SJSA1 (cell line): ENCODE results near the gene AKR7A2. TPM values are rescaled to one million over a fixed set of nuclear protein-coding genes. Genes with fewer than 3 reads are reported as not detected.
A peak's percentile ranks its signal among the peaks of the same experiment; 100 is the strongest.

Source experiments
- DNase-seq, 2 experiments: peaks; one replicate each; pipeline ENCODE4 v3.0.0-alpha.2; 2015 to 2020; ENCODE audit warnings: low spot score in 2 of 2, low read depth in 1 of 2
- H3K27ac ChIP-seq: fragments of 250-450 bp; sonication (Bioruptor Pico); 2 replicates; pipeline ENCODE4 v1.5.1; 2020; ENCODE audit warnings: mild to moderate bottlenecking, moderate library complexity
- H3K27me3 ChIP-seq: fragments of 250-450 bp; sonication (Bioruptor Pico); replicated peaks from 2 replicates; pipeline ENCODE4 v1.5.1; 2020; ENCODE audit warnings: mild to moderate bottlenecking, moderate library complexity
- H3K36me3 ChIP-seq: fragments of 250-450 bp; sonication (Bioruptor Pico); 2 replicates; pipeline ENCODE4 v1.5.1; 2020; ENCODE audit warnings: mild to moderate bottlenecking
- H3K4me1 ChIP-seq: fragments of 250-450 bp; sonication (Bioruptor Pico); replicated peaks from 2 replicates; pipeline ENCODE4 v1.6.1; 2021; ENCODE audit warnings: mild to moderate bottlenecking
- H3K4me3 ChIP-seq: fragments of 250-450 bp; sonication (Bioruptor Pico); 2 replicates; pipeline ENCODE4 v1.5.1; 2020; ENCODE audit warnings: mild to moderate bottlenecking
- H3K9me3 ChIP-seq: fragments of 250-450 bp; sonication (Bioruptor Pico); replicated peaks from 2 replicates; pipeline ENCODE4 v1.5.1; 2020; ENCODE audit warnings: mild to moderate bottlenecking
- total RNA-seq: library from RNA; depleted of rRNA; stranded (reverse); fragments of >200 nt; shearing (Covaris generic); gene quantifications from 2 replicates; pipeline ENCODE4 v1.2.3, GENCODE V29; 2014

The AKR7A2 gene
- total RNA-seq, 1 experiment from 2014 or later = 94.5 TPM

DNA sequence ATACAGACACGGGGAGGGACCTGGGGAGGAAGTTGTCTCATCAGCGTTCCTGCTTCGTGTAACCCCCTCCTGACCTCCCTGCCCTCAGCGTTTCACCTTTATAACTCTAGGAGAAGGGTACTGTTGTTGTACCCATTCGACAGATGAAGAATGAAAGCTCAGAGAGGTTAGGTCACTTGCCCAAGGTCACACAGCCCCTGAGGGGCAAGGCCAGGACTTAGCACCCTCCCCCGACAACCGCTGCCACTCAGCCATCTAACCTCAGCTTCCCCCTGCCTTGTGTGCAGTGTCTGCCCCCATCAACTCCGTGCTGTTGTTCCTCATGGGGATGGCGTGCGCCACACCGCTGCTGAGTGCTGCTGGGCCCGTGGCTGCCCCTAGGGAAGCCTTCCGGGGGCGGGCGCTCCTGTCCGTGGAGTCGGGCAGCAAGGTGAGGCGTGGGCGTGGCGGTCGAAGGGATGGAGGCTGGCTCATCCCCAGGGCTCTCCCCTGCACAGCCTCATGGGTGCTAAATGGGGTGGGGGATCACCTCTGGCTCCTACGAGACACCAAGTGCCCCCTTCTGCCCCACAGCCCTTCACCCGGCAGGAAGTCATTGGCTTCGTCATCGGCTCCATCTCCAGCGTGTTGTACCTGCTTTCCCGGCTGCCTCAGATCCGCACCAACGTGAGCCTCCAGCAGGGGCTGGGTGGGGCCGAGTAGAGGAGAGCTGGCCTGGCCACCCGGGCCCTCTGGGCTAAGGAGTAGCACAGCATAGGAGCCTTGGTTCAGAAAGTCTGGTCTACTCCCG lies 14.2 kb upstream of the AKR7A2 start:
- no peak for DNase-seq
- Histone ChIP-seq H3K36me3 (peaks cover 53% of the 10 kb centered on the region), H3K4me1 (no peaks in the 10 kb centered on the region), H3K4me3 (no peak overlapping the region), H3K27me3 (no peaks in the 10 kb centered on the region), H3K9me3 (no peaks in the 10 kb centered on the region), H3K27ac (no peak overlapping the region)

DNA sequence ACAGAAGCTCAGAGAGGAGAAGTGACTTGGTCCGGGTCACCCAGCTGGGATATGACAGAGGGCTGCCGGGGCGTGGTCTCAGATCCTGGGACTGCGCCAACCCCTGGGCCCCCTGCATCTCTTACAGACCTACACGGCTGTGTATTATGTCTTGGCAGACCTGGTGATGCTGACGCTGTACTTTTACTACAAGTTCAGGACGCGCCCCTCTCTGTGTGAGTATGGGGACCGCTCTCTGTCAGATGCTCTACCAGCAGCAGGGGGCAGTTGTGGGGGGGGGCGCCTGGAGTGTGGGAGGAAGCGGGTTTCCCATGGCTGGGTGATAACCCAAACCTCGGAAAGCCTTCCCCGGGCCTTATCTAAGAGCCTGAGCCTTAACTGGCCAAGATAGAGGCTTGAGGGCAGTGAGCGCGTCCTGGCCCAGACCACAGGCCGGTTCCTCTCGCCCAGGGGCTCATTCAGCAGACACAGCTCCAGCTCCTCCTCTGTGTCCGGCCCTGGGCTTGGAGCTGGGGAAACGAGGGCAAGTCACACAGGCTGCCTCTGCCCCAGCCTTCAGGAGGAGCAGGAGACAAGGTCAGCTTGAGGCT lies 13.5 kb upstream of the AKR7A2 start:
- Histone ChIP-seq H3K9me3 (no peaks in the 10 kb centered on the region), H3K36me3 (peaks cover 53% of the 10 kb centered on the region), H3K4me3 (no peak overlapping the region), H3K27ac (no peak overlapping the region), H3K27me3 (no peaks in the 10 kb centered on the region), H3K4me1 (no peaks in the 10 kb centered on the region)
- DNase-seq = no peak

DNA sequence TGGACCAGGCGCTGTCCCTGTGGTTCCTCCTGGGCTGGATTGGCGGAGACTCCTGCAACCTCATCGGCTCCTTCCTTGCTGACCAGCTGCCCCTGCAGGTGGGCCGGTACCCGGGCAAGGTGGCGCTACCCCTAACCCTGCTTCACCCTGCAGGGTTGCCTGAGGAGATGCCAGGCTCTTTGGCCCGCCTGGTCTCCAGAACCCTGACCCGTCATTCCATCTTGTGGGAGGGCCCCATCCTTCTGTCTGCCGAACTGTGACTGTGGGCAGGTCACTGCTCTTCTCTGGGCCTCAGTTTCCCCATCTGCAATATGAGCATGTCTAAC lies 12.7 kb upstream of the AKR7A2 start:
- DNase-seq = no peak
- no peaks in the 10 kb centered on the region for H3K9me3 ChIP-seq
- H3K36me3 ChIP-seq = peaks cover 53% of the 10 kb centered on the region
- H3K4me3 ChIP-seq = no peak overlapping the region
- H3K27ac ChIP-seq = no peak overlapping the region
- H3K4me1 ChIP-seq = no peaks in the 10 kb centered on the region
- no peaks in the 10 kb centered on the region for H3K27me3 ChIP-seq

DNA sequence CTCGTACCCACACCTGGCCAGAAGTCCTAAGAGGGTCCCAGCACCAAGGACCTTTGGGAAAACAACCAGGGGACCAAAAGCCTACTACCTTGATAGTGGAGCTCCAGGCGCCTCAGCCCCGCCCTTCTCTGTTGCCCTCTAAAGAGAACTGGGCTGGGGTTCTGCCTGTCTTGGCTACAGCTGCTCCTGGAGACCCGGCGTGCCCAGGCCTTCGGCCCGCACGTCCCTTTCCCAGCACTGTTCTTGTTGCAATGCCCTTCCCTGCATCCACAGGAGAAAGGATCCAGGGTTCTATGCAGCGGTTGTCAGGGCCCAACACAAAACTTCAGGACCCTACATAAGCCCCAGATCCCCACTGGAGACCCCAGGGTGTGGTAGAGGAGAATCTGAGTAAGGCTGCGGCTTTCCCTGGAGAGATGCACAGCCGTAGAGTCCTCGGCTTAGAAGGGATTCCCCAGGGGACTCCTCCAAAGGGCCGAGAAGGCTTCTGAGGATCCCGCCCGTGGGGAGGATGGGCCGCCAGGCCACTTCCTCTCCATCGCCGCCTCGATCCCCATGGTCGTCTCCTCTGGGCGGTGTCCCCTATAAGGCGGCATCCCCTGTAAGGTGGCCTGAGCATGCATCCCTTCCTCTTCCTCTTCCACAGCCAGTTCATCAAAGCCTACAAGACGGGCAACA lies 12.2 kb upstream of the AKR7A2 start:
- H3K27ac ChIP-seq = no peak overlapping the region
- H3K36me3 ChIP-seq = peaks cover 51% of the 10 kb centered on the region
- no peak overlapping the region for H3K4me3 ChIP-seq
- H3K4me1 ChIP-seq = no peaks in the 10 kb centered on the region
- peak in 1 of 2 experiments; percentile 32 for DNase-seq
- H3K27me3 ChIP-seq = no peaks in the 10 kb centered on the region
- H3K9me3 ChIP-seq = no peaks in the 10 kb centered on the region

DNA sequence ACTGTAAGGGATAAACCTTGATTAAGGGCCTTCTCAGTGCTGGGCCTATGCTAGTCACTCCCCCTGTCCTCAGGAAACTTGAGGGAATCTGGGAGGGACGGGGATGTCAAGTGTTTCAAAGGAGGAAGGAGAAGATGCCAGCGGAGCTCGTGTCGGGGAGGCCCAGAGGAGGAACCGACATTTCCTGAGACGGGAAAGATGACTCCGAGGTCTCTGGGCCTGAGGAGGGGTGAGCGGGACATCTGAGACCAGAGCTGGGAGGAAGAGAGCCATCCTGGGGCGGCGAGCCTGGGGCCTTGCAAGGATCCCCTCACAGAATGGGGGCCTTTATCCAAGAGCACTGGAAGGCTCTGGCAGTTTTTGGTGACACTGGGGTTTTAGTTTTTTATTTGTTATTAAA lies 10.5 kb upstream of the AKR7A2 start:
- Histone ChIP-seq H3K27me3 (no peaks in the 10 kb centered on the region), H3K4me1 (no peaks in the 10 kb centered on the region), H3K27ac (no peak overlapping the region), H3K36me3 (peaks cover 59% of the 10 kb centered on the region), H3K9me3 (no peaks in the 10 kb centered on the region), H3K4me3 (no peak overlapping the region)
- DNase-seq = peak in 1 of 2 experiments; percentile 37

DNA sequence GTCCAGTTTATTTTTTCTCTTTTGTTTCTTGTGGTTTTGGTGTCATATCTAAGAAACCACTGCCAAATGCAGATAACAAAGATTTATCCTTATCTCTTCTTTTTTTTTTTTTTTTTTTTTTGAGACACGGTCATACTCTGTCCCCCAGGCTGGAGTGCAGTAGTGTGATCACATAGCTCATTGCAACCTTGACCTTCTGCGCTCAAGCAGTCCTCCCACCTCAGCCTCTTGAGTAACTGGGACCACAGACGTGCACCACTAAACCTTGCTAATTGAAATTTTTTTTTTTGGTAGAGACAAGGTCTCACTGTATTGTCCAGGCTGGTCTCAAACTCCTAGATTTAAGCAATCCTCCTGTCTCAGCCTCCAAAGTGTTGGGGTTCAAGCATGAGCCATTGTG lies 9.1 kb upstream of the AKR7A2 start:
- H3K36me3 ChIP-seq = peaks cover 56% of the 10 kb centered on the region
- no peak overlapping the region for H3K27ac ChIP-seq
- DNase-seq = no peak
- no peaks in the 10 kb centered on the region for H3K27me3 ChIP-seq
- H3K9me3 ChIP-seq = no peaks in the 10 kb centered on the region
- no peak overlapping the region for H3K4me3 ChIP-seq
- no peaks in the 10 kb centered on the region for H3K4me1 ChIP-seq

DNA sequence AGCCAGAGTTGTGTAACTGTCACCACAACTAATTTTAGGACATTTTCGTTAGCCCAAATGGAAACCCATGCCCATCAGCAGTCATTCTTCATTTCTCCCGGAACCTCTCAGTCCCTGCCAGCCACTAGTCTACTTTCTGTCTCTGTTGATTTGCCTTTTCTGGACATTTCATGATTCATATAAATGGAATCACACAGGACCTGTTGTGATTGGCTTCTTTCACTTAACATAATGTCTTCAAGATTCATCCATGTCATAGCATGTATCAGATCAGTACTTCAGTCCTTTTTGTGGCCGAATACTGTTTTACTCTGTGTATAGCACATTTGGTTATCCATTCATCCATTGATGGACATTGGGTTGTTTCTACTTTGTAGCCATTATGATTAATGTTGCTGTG lies 7.3 kb upstream of the AKR7A2 start:
- H3K4me3 ChIP-seq = no peak overlapping the region
- peaks cover 10% of the 10 kb centered on the region for H3K4me1 ChIP-seq
- no peaks in the 10 kb centered on the region for H3K27me3 ChIP-seq
- H3K36me3 ChIP-seq = peaks cover 41% of the 10 kb centered on the region
- no peak for DNase-seq
- no peaks in the 10 kb centered on the region for H3K9me3 ChIP-seq
- H3K27ac ChIP-seq = no peak overlapping the region

DNA sequence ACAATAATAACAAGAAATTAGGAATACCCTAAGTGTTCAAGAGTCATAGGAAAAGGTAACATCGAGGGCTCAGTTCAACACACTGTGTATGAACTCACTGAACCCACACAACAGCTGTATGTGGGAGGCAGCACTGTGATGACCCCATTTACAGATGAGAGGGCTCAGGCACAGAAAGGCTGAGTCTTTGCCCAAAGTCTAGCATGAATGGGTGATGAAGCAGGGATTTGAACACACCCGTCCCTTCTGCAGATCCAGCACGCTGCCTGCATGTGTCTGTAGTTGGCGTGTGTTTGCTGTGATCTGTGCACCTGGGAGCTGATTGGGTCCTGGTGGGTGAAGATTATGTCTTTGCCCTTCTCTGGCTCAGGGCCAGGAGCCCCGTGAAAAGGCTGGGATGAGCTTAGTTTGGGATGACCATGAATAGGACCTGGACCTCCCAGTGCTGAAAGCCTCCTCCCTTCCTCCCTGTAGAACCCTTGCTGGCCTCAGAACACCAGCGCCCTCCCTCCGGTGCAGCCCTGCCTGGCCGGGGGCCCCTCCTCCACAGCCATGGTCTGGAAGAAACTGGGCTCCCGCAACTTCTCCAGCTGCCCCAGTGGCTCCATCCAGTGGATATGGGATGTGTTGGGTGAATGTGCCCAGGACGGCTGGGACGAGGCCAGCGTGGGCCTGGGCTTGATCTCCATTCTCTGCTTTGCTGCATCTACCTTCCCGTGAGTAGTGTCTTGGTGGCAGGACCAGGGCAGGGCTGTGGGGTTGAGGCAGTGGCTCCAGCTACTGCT lies 5.4 kb upstream of the AKR7A2 start:
- Histone ChIP-seq H3K27me3 (no peaks in the 10 kb centered on the region), H3K27ac (no peak overlapping the region), H3K4me1 (peaks cover 21% of the 10 kb centered on the region), H3K36me3 (peaks cover 34% of the 10 kb centered on the region), H3K4me3 (no peak overlapping the region), H3K9me3 (no peaks in the 10 kb centered on the region)
- DNase-seq = no peak

DNA sequence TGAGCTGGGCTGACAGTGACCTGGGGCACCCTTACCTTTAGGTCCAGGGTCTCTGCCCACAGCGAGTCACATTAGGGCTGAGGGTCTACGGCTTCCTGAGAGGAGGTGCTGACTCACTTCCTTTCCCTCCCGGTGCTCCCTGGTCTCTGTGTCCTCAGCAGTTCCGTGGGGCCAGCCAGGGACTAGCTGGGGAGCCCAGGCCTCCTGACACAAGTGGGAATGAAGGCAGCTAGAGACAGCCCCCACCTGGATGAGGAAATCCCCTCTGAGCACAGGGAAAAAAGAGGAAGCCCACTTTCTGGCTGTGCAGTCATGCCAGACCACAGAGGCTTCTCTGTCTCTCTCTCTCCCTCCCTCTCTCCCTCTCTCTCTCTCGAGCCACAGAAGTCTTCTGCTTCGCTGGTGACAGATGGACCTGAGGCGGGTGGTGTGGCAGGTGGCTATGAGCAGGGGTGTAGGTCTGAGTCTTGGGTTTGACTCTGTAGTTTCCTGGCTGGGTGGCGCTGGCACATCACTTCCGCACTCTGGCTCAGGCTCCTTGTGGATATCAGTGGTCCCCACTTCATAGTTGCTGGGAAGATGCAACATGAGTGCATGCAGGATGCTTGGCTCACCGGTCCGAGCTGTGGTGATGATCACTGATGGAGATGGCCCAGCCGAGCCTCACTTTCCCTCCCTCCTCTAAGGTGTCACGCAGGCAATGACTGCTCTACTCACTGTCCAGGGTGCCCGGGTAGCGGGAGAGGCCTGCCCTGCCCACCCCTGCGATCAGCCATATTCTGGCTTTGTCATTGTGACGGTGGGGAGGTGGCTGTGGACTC lies 3.6 kb upstream of the AKR7A2 start:
- H3K4me3 ChIP-seq = no peak overlapping the region
- no peaks in the 10 kb centered on the region for H3K27me3 ChIP-seq
- no peaks in the 10 kb centered on the region for H3K9me3 ChIP-seq
- H3K27ac ChIP-seq = no peak overlapping the region; the same call in 1 of the 2 replicates
- peaks cover 34% of the 10 kb centered on the region for H3K36me3 ChIP-seq
- H3K4me1 ChIP-seq = peaks cover 28% of the 10 kb centered on the region
- DNase-seq = no peak

DNA sequence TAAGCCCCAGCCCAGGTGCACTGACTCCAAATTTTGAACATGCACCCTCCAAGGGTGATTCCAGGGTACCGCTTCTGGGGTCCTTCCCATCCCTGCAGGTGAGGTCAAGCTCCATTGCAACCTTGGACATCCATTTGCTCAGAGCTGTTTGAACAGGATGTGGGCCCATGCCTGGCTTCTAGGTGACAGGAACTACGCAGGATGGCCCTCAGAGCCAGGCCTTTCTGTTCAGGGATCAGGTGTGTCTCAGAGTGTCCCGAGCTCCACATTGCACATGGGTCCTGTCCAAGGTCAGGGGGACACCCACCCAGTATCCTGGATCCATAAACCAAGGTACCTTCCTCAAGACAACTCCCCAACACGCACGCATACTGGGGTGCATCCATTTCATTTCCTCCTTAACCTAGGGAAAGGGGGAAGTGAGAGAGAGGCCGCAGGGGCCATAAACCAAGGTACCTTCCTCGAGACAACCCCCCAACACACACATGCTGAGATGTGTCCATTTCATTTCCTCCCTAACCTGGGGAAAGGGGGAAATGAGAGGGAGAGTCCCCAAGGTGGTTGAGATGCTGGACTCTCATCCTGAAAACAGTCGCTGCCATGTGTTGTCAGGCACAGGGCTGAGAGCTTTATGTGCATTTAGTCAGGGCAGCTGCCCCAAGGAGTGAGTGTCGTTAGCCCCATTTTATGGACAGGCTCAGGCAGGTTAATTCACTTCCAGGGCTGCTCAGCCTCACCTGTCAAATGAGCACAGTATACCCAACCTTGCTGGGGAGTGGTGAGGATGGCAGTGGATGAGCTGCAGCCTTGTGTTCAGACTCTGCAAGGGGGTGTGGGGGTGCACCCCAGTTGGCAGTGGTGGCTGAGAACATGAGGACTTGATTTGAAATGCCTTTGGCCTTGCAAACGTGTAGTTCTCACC lies 2.3 kb upstream of the AKR7A2 start:
- Histone ChIP-seq H3K27ac (no peak overlapping the region), H3K36me3 (peaks cover 34% of the 10 kb centered on the region), H3K9me3 (no peaks in the 10 kb centered on the region), H3K4me1 (peaks cover 30% of the 10 kb centered on the region), H3K4me3 (no peak overlapping the region), H3K27me3 (no peaks in the 10 kb centered on the region)
- DNase-seq = no peak

DNA sequence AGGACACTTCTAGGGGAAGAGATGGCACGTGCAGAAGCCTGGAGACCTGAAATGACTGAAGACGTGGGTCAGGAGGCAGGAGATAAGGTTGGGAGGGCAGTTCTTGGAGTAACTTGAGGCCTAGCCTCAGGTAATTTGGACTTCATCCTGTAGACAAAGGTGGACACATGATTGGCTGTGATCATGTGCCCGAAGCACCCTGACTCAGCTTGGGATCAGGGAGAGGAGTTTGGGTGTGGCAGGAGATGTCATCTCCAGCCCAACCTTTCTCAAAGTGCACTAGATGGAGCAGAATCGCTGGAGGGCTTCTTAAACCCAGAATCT lies 1.7 kb upstream of the AKR7A2 start:
- Histone ChIP-seq H3K36me3 (peaks cover 35% of the 10 kb centered on the region), H3K4me1 (peaks cover 30% of the 10 kb centered on the region), H3K27me3 (no peaks in the 10 kb centered on the region), H3K27ac (no peak overlapping the region), H3K4me3 (no peak overlapping the region), H3K9me3 (no peaks in the 10 kb centered on the region)
- DNase-seq = no peak

DNA sequence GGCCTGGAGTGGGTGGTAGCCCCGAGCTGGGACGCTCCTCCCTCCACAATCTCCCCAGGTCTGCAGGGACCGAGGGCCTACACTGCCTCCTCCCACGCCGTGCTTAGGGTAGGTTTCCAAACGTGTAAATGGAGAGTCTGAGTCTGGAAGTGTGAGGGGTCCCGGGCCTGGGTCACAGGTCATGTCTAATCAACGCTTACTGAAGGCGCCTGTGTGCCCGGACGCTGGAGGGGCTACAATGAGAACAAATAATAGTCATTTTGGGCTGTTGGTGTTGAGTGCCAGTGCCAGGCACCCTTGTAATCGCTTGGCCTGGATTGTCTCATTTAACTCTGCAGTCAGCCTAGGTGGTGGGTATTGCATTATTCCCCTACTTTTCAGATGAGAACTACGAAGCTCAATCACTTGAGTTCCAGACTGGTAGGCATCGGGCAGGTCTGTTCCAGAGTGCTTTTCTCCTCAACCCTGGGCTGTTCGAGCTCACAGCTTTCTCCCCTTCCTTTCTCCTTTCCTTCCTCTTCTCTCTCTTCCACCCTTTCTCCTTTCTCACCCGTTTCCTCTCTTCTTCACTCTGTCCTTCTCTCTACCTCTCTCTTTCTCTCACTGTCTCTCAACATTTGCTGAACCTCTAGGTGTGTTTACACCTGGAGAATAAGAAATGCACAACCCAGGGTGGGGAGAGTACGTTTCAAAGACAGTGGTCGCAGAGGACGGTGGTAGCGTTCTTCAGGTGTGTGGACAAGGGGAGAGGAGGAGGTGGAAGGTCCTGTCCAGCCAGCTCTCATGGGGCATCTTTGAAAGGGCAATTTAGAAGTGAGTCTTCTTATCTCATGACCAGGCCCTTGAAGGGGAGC lies 1.1 kb upstream of the AKR7A2 start:
- H3K4me1 ChIP-seq = peaks cover 30% of the 10 kb centered on the region

More for the DNA sequence above, 1.1 kb upstream of the AKR7A2 start:
- Histone ChIP-seq H3K36me3 (peaks cover 36% of the 10 kb centered on the region), H3K9me3 (no peaks in the 10 kb centered on the region), H3K27ac (peak overlapping the region; percentile 45; the same call in 1 of the 2 replicates), H3K4me3 (peak overlapping the region; percentile 88), H3K27me3 (no peaks in the 10 kb centered on the region)
- no peak for DNase-seq
